Neural progenitor cell (in vitro differentiated cells): Measurements from ENCODE around the gene TBC1D20. TPM values are rescaled to one million over a fixed set of nuclear protein-coding genes. Genes with fewer than 3 reads are reported as not detected.
A peak's percentile ranks its signal among the peaks of the same experiment; 100 is the strongest.

ENCODE experiments used
- DNase-seq: peaks from one replicate; pipeline ENCODE4 v3.0.0-alpha.2; 2016; ENCODE audit warnings: low spot score
- H2AFZ ChIP-seq: fragments of 200-600 bp; sonication (generic); replicated peaks from 2 replicates; pipeline ENCODE4 v1.6.1; 2016; ENCODE audit warnings: antibody characterized with exemption
- H3F3A ChIP-seq: fragments of 200-600 bp; sonication (generic); 2 replicates; pipeline ENCODE4 v1.6.1; 2016; ENCODE audit warnings: antibody characterized with exemption, low read depth
- H3K27ac ChIP-seq: fragments of 200-600 bp; sonication (generic); 2 replicates; pipeline ENCODE4 v1.5.1; 2016; ENCODE audit warnings: mild to moderate bottlenecking
- H3K27me3 ChIP-seq: fragments of 200-600 bp; sonication (generic); 2 replicates; pipeline ENCODE4 v1.6.1; 2016; ENCODE audit warnings: mild to moderate bottlenecking, moderate library complexity
- H3K36me3 ChIP-seq: fragments of 200-600 bp; sonication (generic); 2 replicates; pipeline ENCODE4 v1.5.1; 2016
- H3K4me1 ChIP-seq: fragments of 200-600 bp; sonication (generic); 2 replicates; pipeline ENCODE4 v1.6.1; 2016; ENCODE audit warnings: mixed run types
- H3K4me2 ChIP-seq: fragments of 200-600 bp; sonication (generic); 2 replicates; pipeline ENCODE4 v1.6.1; 2016
- H3K4me3 ChIP-seq: fragments of 200-600 bp; sonication (generic); 2 replicates; pipeline ENCODE4 v1.5.1; 2016
- H3K79me2 ChIP-seq: fragments of 200-600 bp; sonication (generic); 2 replicates; pipeline ENCODE4 v1.6.1; 2016; ENCODE audit warnings: low read depth
- H3K9ac ChIP-seq: fragments of 200-600 bp; sonication (generic); 2 replicates; pipeline ENCODE4 v1.6.1; 2016
- H3K9me3 ChIP-seq: fragments of 200-600 bp; sonication (generic); 2 replicates; pipeline ENCODE4 v1.5.1; 2016; ENCODE audit warnings: low read depth
- H4K20me1 ChIP-seq: fragments of 200-600 bp; sonication (generic); 2 replicates; pipeline ENCODE4 v1.6.1; 2016; ENCODE audit warnings: low read depth
- H3K27ac Mint-ChIP-seq: 3 replicates; pipeline ENCODE4 v1.8.0; 2021; ENCODE audit warnings: mixed read lengths
- H3K27me3 Mint-ChIP-seq: 2 replicates; pipeline ENCODE4 v1.8.0; 2022; ENCODE audit warnings: low read depth, mild to moderate bottlenecking, inconsistent platforms, moderate library complexity, mixed read lengths; ENCODE audit not compliant: insufficient read depth
- H3K36me3 Mint-ChIP-seq: 3 replicates; pipeline ENCODE4 v1.8.0; 2021; ENCODE audit warnings: mixed read lengths
- H3K4me1 Mint-ChIP-seq: 3 replicates; pipeline ENCODE4 v1.8.0; 2021; ENCODE audit warnings: mixed read lengths
- H3K4me3 Mint-ChIP-seq: 3 replicates; pipeline ENCODE4 v1.8.0; 2021; ENCODE audit warnings: mild to moderate bottlenecking, moderate library complexity, mixed read lengths
- H3K9me3 Mint-ChIP-seq: 3 replicates; pipeline ENCODE4 v1.8.0; 2020; ENCODE audit warnings: mixed read lengths
- CTCF ChIP-seq: fragments of 200-600 bp; sonication (generic); IDR thresholded peaks from 2 replicates; pipeline ENCODE4 v1.5.1; 2017; ENCODE audit warnings: antibody characterized with exemption, mild to moderate bottlenecking
- EZH2 ChIP-seq: fragments of 200-600 bp; sonication (generic); IDR thresholded peaks from 2 replicates; pipeline ENCODE4 v1.6.1; 2017; ENCODE audit warnings: antibody characterized with exemption, mild to moderate bottlenecking, moderate library complexity
- EZH2phosphoT487 ChIP-seq: fragments of 200-600 bp; sonication (generic); IDR thresholded peaks from 2 replicates; pipeline ENCODE4 v1.6.1; 2017; ENCODE audit warnings: antibody characterized with exemption
- total RNA-seq: library from RNA; depleted of rRNA; stranded (reverse); fragments of >200 nt; gene quantifications from 2 replicates; pipeline ENCODE4 v1.2.3, GENCODE V29; 2015; ENCODE audit warnings: low replicate concordance

TBC1D20 gene
- total RNA-seq, 1 donor from 2014 or later: 23.2 TPM

- H3K9me3 ChIP-seq: no peaks in the 10 kb centered on the region
- Mint-ChIP-seq H3K9me3 (peaks cover 9% of the 10 kb centered on the region), H3K36me3 (no peaks in the 10 kb centered on the region), H3K4me3 (no peak overlapping the region), H3K4me1 (peaks cover 20% of the 10 kb centered on the region), H3K27me3 (peaks cover 6% of the 10 kb centered on the region), H3K27ac (no peak overlapping the region)
- no peak overlapping the region for H3K9ac ChIP-seq
- H3K27ac ChIP-seq: no peak overlapping the region
- no peaks in the 10 kb centered on the region for H4K20me1 ChIP-seq
- H3K27me3 ChIP-seq: no peaks in the 10 kb centered on the region
- no peak overlapping the region for H3K4me3 ChIP-seq
- no peak overlapping the region for H2AFZ ChIP-seq
- peaks cover 14% of the 10 kb centered on the region for H3F3A ChIP-seq
- TF ChIP-seq EZH2 (no peak), EZH2phosphoT487 (no peak), CTCF (no peak)
- H3K4me1 ChIP-seq: peaks cover 10% of the 10 kb centered on the region
- no peak overlapping the region for H3K4me2 ChIP-seq
- H3K79me2 ChIP-seq: no peaks in the 10 kb centered on the region
- no peak for DNase-seq
- no peaks in the 10 kb centered on the region for H3K36me3 ChIP-seq
Observed at GRCh38 chr20:402496-402885, 59.8 kb downstream of the TBC1D20 start.

GRCh38 chr20:401682-402495 is 60.4 kb downstream of the TBC1D20 start:
- DNase-seq: no peak
- TF ChIP-seq CTCF: no peak
- peaks cover 10% of the 10 kb centered on the region for H3K4me1 ChIP-seq
- H3K9me3 ChIP-seq: no peaks in the 10 kb centered on the region
- no peak overlapping the region for H3K4me3 ChIP-seq
- no peak overlapping the region for H3K4me2 ChIP-seq
- H3K36me3 ChIP-seq: no peaks in the 10 kb centered on the region
- no peaks in the 10 kb centered on the region for H4K20me1 ChIP-seq
- Mint-ChIP-seq H3K4me3 (no peak overlapping the region), H3K27ac (no peak overlapping the region), H3K36me3 (no peaks in the 10 kb centered on the region), H3K27me3 (peaks cover 6% of the 10 kb centered on the region), H3K4me1 (peaks cover 14% of the 10 kb centered on the region), H3K9me3 (peaks cover 7% of the 10 kb centered on the region)
- no peaks in the 10 kb centered on the region for H3K79me2 ChIP-seq
- peaks cover 8% of the 10 kb centered on the region for H3F3A ChIP-seq
- H3K9ac ChIP-seq: no peak overlapping the region
- no peak overlapping the region for H3K27ac ChIP-seq
- H2AFZ ChIP-seq: no peak overlapping the region
- H3K27me3 ChIP-seq: no peaks in the 10 kb centered on the region

GRCh38 chr20:400454-401275 is 61.7 kb downstream of the TBC1D20 start:
- TF ChIP-seq CTCF (no peak), EZH2phosphoT487 (no peak), EZH2 (no peak)
- peaks cover 12% of the 10 kb centered on the region for H3K4me1 Mint-ChIP-seq
- no peak overlapping the region for H3K4me3 Mint-ChIP-seq
- H3K27ac ChIP-seq: no peak overlapping the region
- peaks cover 10% of the 10 kb centered on the region for H3K4me1 ChIP-seq
- no peaks in the 10 kb centered on the region for H3K27me3 ChIP-seq
- no peak overlapping the region for H3K27ac Mint-ChIP-seq
- peaks cover 6% of the 10 kb centered on the region for H3K27me3 Mint-ChIP-seq
- no peaks in the 10 kb centered on the region for H3K9me3 ChIP-seq
- peaks cover 7% of the 10 kb centered on the region for H3K9me3 Mint-ChIP-seq
- H3F3A ChIP-seq: peaks cover 5% of the 10 kb centered on the region
- H3K9ac ChIP-seq: no peak overlapping the region
- peak overlapping the region; percentile 8 for H3K4me2 ChIP-seq
- H2AFZ ChIP-seq: peak overlapping the region; percentile 91
- no peak for DNase-seq
- H4K20me1 ChIP-seq: no peaks in the 10 kb centered on the region
- no peaks in the 10 kb centered on the region for H3K36me3 Mint-ChIP-seq
- no peak overlapping the region for H3K4me3 ChIP-seq
- no peaks in the 10 kb centered on the region for H3K36me3 ChIP-seq
- H3K79me2 ChIP-seq: no peaks in the 10 kb centered on the region
